ENCODE results near the gene PAPOLA. TPM values are rescaled to one million over a fixed set of nuclear protein-coding genes. Genes with fewer than 3 reads are reported as not detected.

PAPOLA gene
- total and polyA plus RNA-seq, 2 donors from 2014 or later = 70.8 to 160 TPM

DNA sequence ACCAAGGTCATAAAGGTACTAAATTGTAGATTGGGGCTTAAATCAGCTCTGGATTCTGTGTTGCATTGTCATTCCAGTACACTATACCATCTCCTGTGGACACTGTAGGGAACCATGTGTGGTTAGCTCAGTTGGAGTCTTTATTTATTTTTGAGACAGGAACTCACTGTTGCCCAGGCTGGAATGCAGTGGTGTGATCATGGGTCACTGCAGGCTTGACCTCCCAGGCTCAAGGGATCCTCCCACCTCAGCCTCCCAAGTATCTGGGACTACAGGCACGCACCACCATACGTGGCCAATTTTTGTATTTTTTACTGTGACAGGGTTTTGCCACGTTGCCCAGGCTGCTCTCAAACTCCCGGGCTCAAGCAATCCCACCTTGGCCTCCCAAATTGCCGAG lies 6.7 kb downstream of the PAPOLA start:
- no peaks in the 10 kb centered on the region for H3K9me3 ChIP-seq (ENCODE audit: control insufficient read depth in 2 of 3, insufficient read depth in 1 of 3, low read length in 3 of 3)
- H3K4me1 ChIP-seq (ENCODE audit: control insufficient read depth in 2 of 3, insufficient read depth in 2 of 3, low read depth in 1 of 3, low read length in 3 of 3) = peaks cover 0 to 15% (median 15%) of the 10 kb centered on the region in 3 donors
- intact Hi-C loops (cut with DNase I) = no loop called here
- no peaks in the 10 kb centered on the region for H3K36me3 ChIP-seq (ENCODE audit: control insufficient read depth in 2 of 3, insufficient read depth in 3 of 3, low read length in 3 of 3)
- H3K27ac ChIP-seq (ENCODE audit: low read depth in 2 of 2, low read length in 2 of 2) = no peak overlapping the region
- H3K4me3 ChIP-seq (ENCODE audit: low read length in 3 of 3) = no peak overlapping the region
- H3K9ac ChIP-seq (ENCODE audit: low read length in 3 of 3) = no peak overlapping the region
- DNase-seq = no peak
- H3K27me3 ChIP-seq (ENCODE audit: control insufficient read depth, insufficient read depth, low read length) = no peaks in the 10 kb centered on the region
- no peak for TF ChIP-seq CTCF (IDR thresholded peaks at IDR 0.05; ENCODE audit: borderline replicate concordance, extremely low read depth, insufficient read depth)
- no peak for FAIRE-seq

DNA sequence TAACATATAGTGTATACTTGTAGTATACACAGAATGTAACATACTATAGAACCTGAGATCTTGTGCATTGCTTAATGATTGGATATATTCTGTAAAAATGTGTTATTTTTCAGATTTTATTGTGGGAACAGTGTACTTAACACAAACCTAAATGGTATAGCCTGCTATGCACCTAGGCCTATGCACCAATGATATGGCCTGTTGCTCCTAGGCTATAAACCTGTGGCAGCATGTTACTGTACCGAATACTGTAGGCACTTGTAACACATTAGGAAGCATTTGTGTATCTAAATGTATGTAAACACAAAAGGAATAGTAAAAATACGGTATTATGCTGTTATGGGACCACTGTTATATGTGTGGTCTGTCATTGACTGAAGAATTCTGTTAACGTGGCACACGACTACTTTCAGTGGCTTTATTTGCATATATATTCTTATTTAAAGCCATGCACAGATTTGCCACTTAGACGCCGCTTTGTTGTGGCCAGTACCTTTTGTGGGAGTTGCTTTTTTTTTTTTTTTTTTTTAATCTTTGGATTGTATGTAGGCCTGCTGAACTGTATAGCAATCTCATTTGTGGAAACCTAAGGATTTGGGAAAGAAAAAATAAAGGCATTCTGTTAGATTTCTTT lies 7.4 kb downstream of the PAPOLA start:
- H3K9ac ChIP-seq (ENCODE audit: low read length in 3 of 3) = no peak overlapping the region
- intact Hi-C loops (cut with DNase I) = no loop called here
- FAIRE-seq = no peak
- no peak overlapping the region for H3K4me3 ChIP-seq (ENCODE audit: low read length in 3 of 3)
- no peaks in the 10 kb centered on the region for H3K27me3 ChIP-seq (ENCODE audit: control insufficient read depth, insufficient read depth, low read length)
- H3K27ac ChIP-seq (ENCODE audit: low read depth in 2 of 2, low read length in 2 of 2) = no peak overlapping the region
- peaks cover 0 to 13% (median 12%) of the 10 kb centered on the region in 3 donors for H3K4me1 ChIP-seq (ENCODE audit: control insufficient read depth in 2 of 3, insufficient read depth in 2 of 3, low read depth in 1 of 3, low read length in 3 of 3)
- H3K9me3 ChIP-seq (ENCODE audit: control insufficient read depth in 2 of 3, insufficient read depth in 1 of 3, low read length in 3 of 3) = no peaks in the 10 kb centered on the region
- no peak for DNase-seq
- TF ChIP-seq CTCF (IDR thresholded peaks at IDR 0.05; ENCODE audit: borderline replicate concordance, extremely low read depth, insufficient read depth) = no peak
- no peaks in the 10 kb centered on the region for H3K36me3 ChIP-seq (ENCODE audit: control insufficient read depth in 2 of 3, insufficient read depth in 3 of 3, low read length in 3 of 3)

DNA sequence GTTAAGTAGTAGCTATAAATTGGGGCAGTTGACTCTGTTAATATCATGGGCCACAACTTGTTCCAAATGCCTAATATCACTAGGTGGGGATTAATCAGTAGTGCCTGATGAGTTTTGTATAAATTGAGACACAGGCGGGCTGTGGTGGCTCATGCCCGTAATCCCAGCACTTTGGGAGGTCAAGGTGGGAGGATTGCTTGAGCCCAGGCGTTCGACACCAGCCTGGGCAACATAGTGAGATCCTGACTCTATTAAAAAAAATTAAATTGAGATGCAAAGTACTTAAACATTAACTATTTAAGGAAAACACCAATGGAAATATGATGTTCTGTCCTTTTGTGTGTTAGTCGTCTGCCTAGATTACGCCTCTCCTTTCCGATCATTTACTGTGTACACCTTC lies 9.0 kb downstream of the PAPOLA start:
- H3K36me3 ChIP-seq (ENCODE audit: control insufficient read depth in 2 of 3, insufficient read depth in 3 of 3, low read length in 3 of 3) = no peaks in the 10 kb centered on the region
- no peaks in the 10 kb centered on the region for H3K9me3 ChIP-seq (ENCODE audit: control insufficient read depth in 2 of 3, insufficient read depth in 1 of 3, low read length in 3 of 3)
- H3K9ac ChIP-seq (ENCODE audit: low read length in 3 of 3) = no peak overlapping the region
- H3K27me3 ChIP-seq (ENCODE audit: control insufficient read depth, insufficient read depth, low read length) = no peaks in the 10 kb centered on the region
- no peak for FAIRE-seq
- H3K27ac ChIP-seq (ENCODE audit: low read depth in 2 of 2, low read length in 2 of 2) = no peak overlapping the region
- intact Hi-C loops (cut with DNase I) = no loop called here
- peaks cover 0 to 8% (median 3%) of the 10 kb centered on the region in 3 donors for H3K4me1 ChIP-seq (ENCODE audit: control insufficient read depth in 2 of 3, insufficient read depth in 2 of 3, low read depth in 1 of 3, low read length in 3 of 3)
- no peak for TF ChIP-seq CTCF (IDR thresholded peaks at IDR 0.05; ENCODE audit: borderline replicate concordance, extremely low read depth, insufficient read depth)
- no peak overlapping the region for H3K4me3 ChIP-seq (ENCODE audit: low read length in 3 of 3)
- DNase-seq = no peak

DNA sequence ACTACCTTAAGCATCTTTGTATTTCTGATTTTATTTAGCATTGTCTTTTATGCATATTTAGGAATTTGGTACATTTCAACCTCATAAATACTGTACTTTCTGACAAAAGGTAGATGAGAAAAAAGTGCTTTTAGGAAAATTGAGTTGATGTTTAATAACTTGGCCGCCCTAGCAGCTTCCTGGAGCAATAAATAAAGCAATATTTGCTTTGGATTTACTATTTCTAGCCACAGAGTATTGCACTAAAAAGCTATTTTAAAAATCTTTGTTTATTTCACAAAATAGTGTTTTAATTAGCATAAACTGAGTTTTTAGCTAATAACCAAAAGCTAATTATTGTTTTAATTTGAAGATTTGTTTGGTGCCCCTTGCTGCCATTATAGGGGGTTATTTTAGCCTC lies 9.5 kb downstream of the PAPOLA start:
- TF ChIP-seq CTCF (IDR thresholded peaks at IDR 0.05; ENCODE audit: borderline replicate concordance, extremely low read depth, insufficient read depth) = no peak
- FAIRE-seq (no peak), DNase-seq (no peak)
- no peaks in the 10 kb centered on the region for H3K27me3 ChIP-seq (ENCODE audit: control insufficient read depth, insufficient read depth, low read length)
- H3K9ac ChIP-seq (ENCODE audit: low read length in 3 of 3) = no peak overlapping the region
- no peaks in the 10 kb centered on the region for H3K36me3 ChIP-seq (ENCODE audit: control insufficient read depth in 2 of 3, insufficient read depth in 3 of 3, low read length in 3 of 3)
- H3K4me3 ChIP-seq (ENCODE audit: low read length in 3 of 3) = no peak overlapping the region
- peaks cover 0 to 8% (median 3%) of the 10 kb centered on the region in 3 donors for H3K4me1 ChIP-seq (ENCODE audit: control insufficient read depth in 2 of 3, insufficient read depth in 2 of 3, low read depth in 1 of 3, low read length in 3 of 3)
- intact Hi-C loops (cut with DNase I) = no loop called here
- H3K9me3 ChIP-seq (ENCODE audit: control insufficient read depth in 2 of 3, insufficient read depth in 1 of 3, low read length in 3 of 3) = no peaks in the 10 kb centered on the region
- H3K27ac ChIP-seq (ENCODE audit: low read depth in 2 of 2, low read length in 2 of 2) = no peak overlapping the region

All from kidney (tissue), 14 donors.